Measurements from ENCODE around the gene AP1S1. TPM values are rescaled to one million over a fixed set of nuclear protein-coding genes. Genes with fewer than 3 reads are reported as not detected.
A peak's percentile ranks its signal among the peaks of the same experiment; 100 is the strongest.

Gene AP1S1
- total and polyA plus RNA-seq, 9 of the 15 experiments (the other 6 are each of a cell fraction or from before 2014, with no cell fraction given): 4.4 to 149 (median 89.4) TPM

DNA sequence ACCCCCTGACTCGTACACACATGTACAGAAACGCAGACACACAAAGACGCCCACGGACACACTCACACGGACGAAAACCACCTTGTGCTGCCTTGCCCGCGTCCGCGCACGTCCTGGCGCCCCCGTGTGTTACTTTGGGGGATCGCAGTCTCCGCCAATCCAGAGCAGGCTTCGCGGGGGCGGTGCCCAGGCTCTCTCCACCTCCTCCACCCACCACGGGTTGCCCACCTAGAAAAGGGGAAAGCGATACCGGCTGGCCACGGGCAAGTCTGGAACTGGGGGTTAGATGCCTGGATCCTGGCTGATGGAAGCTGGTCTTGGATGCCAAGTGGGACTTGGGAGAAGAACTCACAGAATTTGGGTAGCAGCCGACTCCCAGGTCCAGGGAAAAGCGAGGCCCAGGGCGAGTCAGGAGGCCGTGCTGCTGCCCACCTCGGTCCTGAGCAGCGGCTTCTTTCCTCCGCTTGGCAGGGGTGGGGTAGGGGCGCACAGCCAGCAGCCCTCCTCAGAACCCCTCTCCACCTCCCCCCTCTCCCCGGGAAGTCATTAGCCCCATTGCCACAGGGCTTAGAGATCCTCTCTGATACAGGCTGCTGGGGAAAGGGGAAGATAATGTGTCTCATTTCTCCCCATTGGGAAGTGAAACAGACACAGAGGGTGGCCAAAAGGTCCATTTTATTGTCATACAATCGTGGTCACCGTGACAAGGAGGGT is 15.7 kb downstream of the AP1S1 start (continued):
- TF ChIP-seq E2F3 (CRISPR knock-in tag; IDR thresholded peaks at IDR 0.05) (0 out of 2 replicates have a peak, but pooled peaks have one; percentile 32), ZNF785 (CRISPR knock-in tag; IDR thresholded peaks at IDR 0.05) (no peak), ZC3H8 (IDR thresholded peaks at IDR 0.05) (no peak), ZNF644 (tag; IDR thresholded peaks at IDR 0.05; ENCODE audit: low read depth) (no peak), CBX3 (IDR thresholded peaks at IDR 0.05; ENCODE audit: borderline replicate concordance in 1 of 2, low read length in 2 of 2) (no peak), NFRKB (IDR thresholded peaks at IDR 0.05; ENCODE audit: low read depth) (no peak), IFI16 (CRISPR knock-in tag; IDR thresholded peaks at IDR 0.05) (no peak), XRCC5 (IDR thresholded peaks at IDR 0.05; ENCODE audit: low read depth, low read length) (peak; percentile 80), YBX1 (IDR thresholded peaks at IDR 0.05) (no peak), HOXB6 (CRISPR knock-in tag; IDR thresholded peaks at IDR 0.05; ENCODE audit: borderline replicate concordance) (no peak), RUNX1 (IDR thresholded peaks at IDR 0.05; ENCODE audit: low read depth) (no peak; the same call in 1 of the 2 replicates), NCOA6 (IDR thresholded peaks at IDR 0.05) (no peak)
- TF ChIP-seq, protein P1, sequence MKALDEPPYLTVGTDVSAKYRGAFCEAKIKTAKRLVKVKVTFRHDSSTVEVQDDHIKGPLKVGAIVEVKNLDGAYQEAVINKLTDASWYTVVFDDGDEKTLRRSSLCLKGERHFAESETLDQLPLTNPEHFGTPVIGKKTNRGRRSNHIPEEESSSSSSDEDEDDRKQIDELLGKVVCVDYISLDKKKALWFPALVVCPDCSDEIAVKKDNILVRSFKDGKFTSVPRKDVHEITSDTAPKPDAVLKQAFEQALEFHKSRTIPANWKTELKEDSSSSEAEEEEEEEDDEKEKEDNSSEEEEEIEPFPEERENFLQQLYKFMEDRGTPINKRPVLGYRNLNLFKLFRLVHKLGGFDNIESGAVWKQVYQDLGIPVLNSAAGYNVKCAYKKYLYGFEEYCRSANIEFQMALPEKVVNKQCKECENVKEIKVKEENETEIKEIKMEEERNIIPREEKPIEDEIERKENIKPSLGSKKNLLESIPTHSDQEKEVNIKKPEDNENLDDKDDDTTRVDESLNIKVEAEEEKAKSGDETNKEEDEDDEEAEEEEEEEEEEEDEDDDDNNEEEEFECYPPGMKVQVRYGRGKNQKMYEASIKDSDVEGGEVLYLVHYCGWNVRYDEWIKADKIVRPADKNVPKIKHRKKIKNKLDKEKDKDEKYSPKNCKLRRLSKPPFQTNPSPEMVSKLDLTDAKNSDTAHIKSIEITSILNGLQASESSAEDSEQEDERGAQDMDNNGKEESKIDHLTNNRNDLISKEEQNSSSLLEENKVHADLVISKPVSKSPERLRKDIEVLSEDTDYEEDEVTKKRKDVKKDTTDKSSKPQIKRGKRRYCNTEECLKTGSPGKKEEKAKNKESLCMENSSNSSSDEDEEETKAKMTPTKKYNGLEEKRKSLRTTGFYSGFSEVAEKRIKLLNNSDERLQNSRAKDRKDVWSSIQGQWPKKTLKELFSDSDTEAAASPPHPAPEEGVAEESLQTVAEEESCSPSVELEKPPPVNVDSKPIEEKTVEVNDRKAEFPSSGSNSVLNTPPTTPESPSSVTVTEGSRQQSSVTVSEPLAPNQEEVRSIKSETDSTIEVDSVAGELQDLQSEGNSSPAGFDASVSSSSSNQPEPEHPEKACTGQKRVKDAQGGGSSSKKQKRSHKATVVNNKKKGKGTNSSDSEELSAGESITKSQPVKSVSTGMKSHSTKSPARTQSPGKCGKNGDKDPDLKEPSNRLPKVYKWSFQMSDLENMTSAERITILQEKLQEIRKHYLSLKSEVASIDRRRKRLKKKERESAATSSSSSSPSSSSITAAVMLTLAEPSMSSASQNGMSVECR (CRISPR knock-in tag; IDR thresholded peaks at IDR 0.05): no peak
- TF ChIP-seq, protein P2, sequence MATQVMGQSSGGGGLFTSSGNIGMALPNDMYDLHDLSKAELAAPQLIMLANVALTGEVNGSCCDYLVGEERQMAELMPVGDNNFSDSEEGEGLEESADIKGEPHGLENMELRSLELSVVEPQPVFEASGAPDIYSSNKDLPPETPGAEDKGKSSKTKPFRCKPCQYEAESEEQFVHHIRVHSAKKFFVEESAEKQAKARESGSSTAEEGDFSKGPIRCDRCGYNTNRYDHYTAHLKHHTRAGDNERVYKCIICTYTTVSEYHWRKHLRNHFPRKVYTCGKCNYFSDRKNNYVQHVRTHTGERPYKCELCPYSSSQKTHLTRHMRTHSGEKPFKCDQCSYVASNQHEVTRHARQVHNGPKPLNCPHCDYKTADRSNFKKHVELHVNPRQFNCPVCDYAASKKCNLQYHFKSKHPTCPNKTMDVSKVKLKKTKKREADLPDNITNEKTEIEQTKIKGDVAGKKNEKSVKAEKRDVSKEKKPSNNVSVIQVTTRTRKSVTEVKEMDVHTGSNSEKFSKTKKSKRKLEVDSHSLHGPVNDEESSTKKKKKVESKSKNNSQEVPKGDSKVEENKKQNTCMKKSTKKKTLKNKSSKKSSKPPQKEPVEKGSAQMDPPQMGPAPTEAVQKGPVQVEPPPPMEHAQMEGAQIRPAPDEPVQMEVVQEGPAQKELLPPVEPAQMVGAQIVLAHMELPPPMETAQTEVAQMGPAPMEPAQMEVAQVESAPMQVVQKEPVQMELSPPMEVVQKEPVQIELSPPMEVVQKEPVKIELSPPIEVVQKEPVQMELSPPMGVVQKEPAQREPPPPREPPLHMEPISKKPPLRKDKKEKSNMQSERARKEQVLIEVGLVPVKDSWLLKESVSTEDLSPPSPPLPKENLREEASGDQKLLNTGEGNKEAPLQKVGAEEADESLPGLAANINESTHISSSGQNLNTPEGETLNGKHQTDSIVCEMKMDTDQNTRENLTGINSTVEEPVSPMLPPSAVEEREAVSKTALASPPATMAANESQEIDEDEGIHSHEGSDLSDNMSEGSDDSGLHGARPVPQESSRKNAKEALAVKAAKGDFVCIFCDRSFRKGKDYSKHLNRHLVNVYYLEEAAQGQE (IDR thresholded peaks at IDR 0.05; ENCODE audit: borderline replicate concordance): peak; percentile 82
- TF ChIP-seq, protein P2 (CRISPR knock-in tag; IDR thresholded peaks at IDR 0.05; ENCODE audit: low read depth): peak; percentile 62; the same call in 1 of the 2 replicates
- TF ChIP-seq, protein P3, sequence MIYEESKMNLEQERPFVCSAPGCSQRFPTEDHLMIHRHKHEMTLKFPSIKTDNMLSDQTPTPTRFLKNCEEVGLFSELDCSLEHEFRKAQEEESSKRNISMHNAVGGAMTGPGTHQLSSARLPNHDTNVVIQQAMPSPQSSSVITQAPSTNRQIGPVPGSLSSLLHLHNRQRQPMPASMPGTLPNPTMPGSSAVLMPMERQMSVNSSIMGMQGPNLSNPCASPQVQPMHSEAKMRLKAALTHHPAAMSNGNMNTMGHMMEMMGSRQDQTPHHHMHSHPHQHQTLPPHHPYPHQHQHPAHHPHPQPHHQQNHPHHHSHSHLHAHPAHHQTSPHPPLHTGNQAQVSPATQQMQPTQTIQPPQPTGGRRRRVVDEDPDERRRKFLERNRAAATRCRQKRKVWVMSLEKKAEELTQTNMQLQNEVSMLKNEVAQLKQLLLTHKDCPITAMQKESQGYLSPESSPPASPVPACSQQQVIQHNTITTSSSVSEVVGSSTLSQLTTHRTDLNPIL (CRISPR knock-in tag; IDR thresholded peaks at IDR 0.05): no peak
